Measurements from ENCODE around the gene PHLPP1. TPM values are rescaled to one million over a fixed set of nuclear protein-coding genes. Genes with fewer than 3 reads are reported as not detected.

The PHLPP1 gene
- total RNA-seq, 4 donors from 2014 or later, result 17.7 to 29.5 (median 25.5) TPM

- Histone ChIP-seq H3K27me3 (no peaks in the 10 kb centered on the region), H3K36me3 (peaks cover 0 to 8% (median 0%) of the 10 kb centered on the region in 4 donors), H3K4me3 (no peak overlapping the region), H3K27ac (no peak overlapping the region), H3K9me3 (no peaks in the 10 kb centered on the region), H3K4me1 (peaks cover 0 to 16% (median 2%) of the 10 kb centered on the region in 4 donors)
- in situ Hi-C loops (cut with MboI; ENCODE audit: low pct_ligation_motif_present in 1 of 4, low pct_unique_long_range_greater_than_20kb in 1 of 4, low sequenced_read_pairs in 3 of 4), result no loop called here
- TF ChIP-seq POLR2AphosphoS5 (IDR thresholded peaks at IDR 0.05) (no peak), EP300 (IDR thresholded peaks at IDR 0.05; ENCODE audit: low read depth) (no peak), POLR2A (IDR thresholded peaks at IDR 0.05) (no peak), CTCF (IDR thresholded peaks at IDR 0.05) (no peak)
- DNase-seq, result no peak
- 63 to 74% methylated on average over 1 to 3 of the region's 3 CpGs for whole genome bisulfite sequencing, 2 donors (ENCODE audit: low coverage in 1 of 2)
- intact Hi-C loops (cut with DNase I; ENCODE audit: low total_unique reads), result no loop called here
These were observed 112.8 kb downstream of the PHLPP1 start for GRCh38 chr18:62828091-62828640.

GRCh38 chr18:62828852-62829251 lies 113.5 kb downstream of the PHLPP1 start:
- Histone ChIP-seq H3K27me3 (no peaks in the 10 kb centered on the region), H3K4me1 (peaks cover 0 to 16% (median 2%) of the 10 kb centered on the region in 4 donors), H3K36me3 (peaks cover 0 to 8% (median 0%) of the 10 kb centered on the region in 4 donors), H3K4me3 (no peak overlapping the region), H3K9me3 (no peaks in the 10 kb centered on the region), H3K27ac (no peak overlapping the region)
- no peak for DNase-seq
- WGBS, 2 donors (ENCODE audit: low coverage in 1 of 2), result 67 to 83% methylated on average over 1 of the region's 1 CpG
- in situ Hi-C loops (cut with MboI; ENCODE audit: low pct_ligation_motif_present in 1 of 4, low pct_unique_long_range_greater_than_20kb in 1 of 4, low sequenced_read_pairs in 3 of 4), result no loop called here
- intact Hi-C loops (cut with DNase I; ENCODE audit: low total_unique reads), result no loop called here
- no peak for TF ChIP-seq POLR2A (IDR thresholded peaks at IDR 0.05)
- no peak for TF ChIP-seq POLR2AphosphoS5 (IDR thresholded peaks at IDR 0.05)
- TF ChIP-seq EP300 (IDR thresholded peaks at IDR 0.05; ENCODE audit: low read depth), result no peak
- no peak for TF ChIP-seq CTCF (IDR thresholded peaks at IDR 0.05)

GRCh38 chr18:62829936-62830335 lies 114.6 kb downstream of the PHLPP1 start:
- Histone ChIP-seq H3K4me1 (peaks cover 0 to 16% (median 2%) of the 10 kb centered on the region in 4 donors), H3K4me3 (no peak overlapping the region), H3K36me3 (peaks cover 0 to 8% (median 0%) of the 10 kb centered on the region in 4 donors), H3K27me3 (no peaks in the 10 kb centered on the region), H3K27ac (no peak overlapping the region), H3K9me3 (no peaks in the 10 kb centered on the region)
- no peak for DNase-seq
- in situ Hi-C loops (cut with MboI; ENCODE audit: low pct_ligation_motif_present in 1 of 4, low pct_unique_long_range_greater_than_20kb in 1 of 4, low sequenced_read_pairs in 3 of 4) (loop anchor here in 1 of 4 donors (10.0 kb wide), 1 partner anchor 55 kb away; no protein-coding TSS in a partner anchor), intact Hi-C loops (cut with DNase I; ENCODE audit: low total_unique reads) (no loop called here)
- 94 to 97% methylated on average over 7 of the region's 7 CpGs for WGBS, 2 donors (ENCODE audit: low coverage in 1 of 2)
- TF ChIP-seq POLR2AphosphoS5 (IDR thresholded peaks at IDR 0.05) (no peak), CTCF (IDR thresholded peaks at IDR 0.05) (no peak), EP300 (IDR thresholded peaks at IDR 0.05; ENCODE audit: low read depth) (no peak), POLR2A (IDR thresholded peaks at IDR 0.05) (no peak)

GRCh38 chr18:62832282-62832681 lies 116.9 kb downstream of the PHLPP1 start:
- DNase-seq, result no peak
- H3K36me3 ChIP-seq, result peaks cover 0 to 8% (median 0%) of the 10 kb centered on the region in 4 donors
- in situ Hi-C loops (cut with MboI; ENCODE audit: low pct_ligation_motif_present in 1 of 4, low pct_unique_long_range_greater_than_20kb in 1 of 4, low sequenced_read_pairs in 3 of 4) (loop anchor here in 1 of 4 donors (10.0 kb wide), 1 partner anchor 57 kb away; no protein-coding TSS in a partner anchor), intact Hi-C loops (cut with DNase I; ENCODE audit: low total_unique reads) (no loop called here)
- no peaks in the 10 kb centered on the region for H3K9me3 ChIP-seq
- H3K27me3 ChIP-seq, result no peaks in the 10 kb centered on the region
- peaks cover 0 to 8% (median 2%) of the 10 kb centered on the region in 4 donors for H3K4me1 ChIP-seq
- 50 to 67% methylated on average over 2 of the region's 2 CpGs for WGBS, 2 donors (ENCODE audit: low coverage in 1 of 2)
- TF ChIP-seq EP300 (IDR thresholded peaks at IDR 0.05; ENCODE audit: low read depth) (no peak), POLR2AphosphoS5 (IDR thresholded peaks at IDR 0.05) (no peak), POLR2A (IDR thresholded peaks at IDR 0.05) (no peak), CTCF (IDR thresholded peaks at IDR 0.05) (no peak)
- no peak overlapping the region for H3K27ac ChIP-seq
- no peak overlapping the region for H3K4me3 ChIP-seq
